ENCODE measurements around the gene CASP4.

GRCh38 chr11:104964247-104964646 is 4.1 kb downstream of the CASP4 start:
- TF ChIP-seq CTCF (IDR thresholded peaks at IDR 0.05; ENCODE audit: insufficient read depth, low read depth, low read length) (no peak), EZH2 (IDR thresholded peaks at IDR 0.05; ENCODE audit: insufficient read depth, low read length) (no peak)

Measured in astrocyte (in vitro differentiated cells and primary cell).